Calu3 (cell line): ENCODE data around the gene TRMT2A. TPM values are rescaled to one million over a fixed set of nuclear protein-coding genes. Genes with fewer than 3 reads are reported as not detected.

Experiments
- BruUV-seq: library from RNA; stranded (reverse); fragments of 400-500 nt; replicated peaks from 2 replicates; lab custom pipeline; 2021; lab: Mats Ljungman, UMichigan
- CTCF ChIA-PET: fragments of 300-600 bp; sonication (Branson Sonifier 250); formaldehyde crosslinking; loops from one replicate; lab custom pipeline; 2022; ENCODE audit warnings: antibody characterized with exemption; lab: Charles Lee
- DNase-seq: peaks from one replicate; pipeline ENCODE4 v3.0.0; 2022
- H3K27ac Mint-ChIP-seq: one replicate; pipeline ENCODE4 v1.8.0; 2022; ENCODE audit warnings: mixed read lengths; ENCODE audit not compliant: unreplicated experiment
- H3K27me3 Mint-ChIP-seq: one replicate; pipeline ENCODE4 v1.8.0; 2022; ENCODE audit warnings: mixed read lengths; ENCODE audit not compliant: unreplicated experiment
- H3K36me3 Mint-ChIP-seq: one replicate; pipeline ENCODE4 v1.8.0; 2022; ENCODE audit warnings: mild to moderate bottlenecking, moderate library complexity, mixed read lengths; ENCODE audit not compliant: insufficient read depth, unreplicated experiment
- H3K4me1 Mint-ChIP-seq: one replicate; pipeline ENCODE4 v1.8.0; 2022; ENCODE audit warnings: mild to moderate bottlenecking, low read depth, mixed read lengths; ENCODE audit not compliant: unreplicated experiment
- H3K4me3 Mint-ChIP-seq: one replicate; pipeline ENCODE4 v1.8.0; 2022; ENCODE audit warnings: mild to moderate bottlenecking, low read depth, moderate library complexity, mixed read lengths; ENCODE audit not compliant: unreplicated experiment
- H3K9me3 Mint-ChIP-seq: one replicate; pipeline ENCODE4 v1.8.0; 2022; ENCODE audit warnings: low read depth, mixed read lengths; ENCODE audit not compliant: unreplicated experiment
- CTCF ChIP-seq: fragments of 200-600 bp; IDR thresholded peaks from one replicate; pipeline ENCODE4 v1.8.0; 2022; ENCODE audit warnings: antibody characterized with exemption; ENCODE audit not compliant: unreplicated experiment
- intact Hi-C: fragments of 100-400 bp; cut with micrococcal nuclease; formaldehyde crosslinking; loops from one replicate; pipeline ENCODE4 v1.10.0; 2022; ENCODE audit not compliant: unreplicated experiment
- total RNA-seq: library from RNA; stranded (reverse); gene quantifications from 2 replicates; pipeline ENCODE4 v1.2.3, GENCODE V29; 2022

Gene TRMT2A
- total RNA-seq, 1 experiment from 2014 or later: 63.0 TPM

- CTCF ChIA-PET: interaction anchor here (0.6 kb wide), 1 partner anchor 1431 kb away, joined by 4 read pairs; no protein-coding TSS in a partner anchor
- no peak overlapping the region for H3K4me3 Mint-ChIP-seq
Observed at GRCh38 chr22:20137671-20138416, 20.8 kb upstream of the TRMT2A start.

GRCh38 chr22:20137113-20137512 lies 20.1 kb upstream of the TRMT2A start:
- Mint-ChIP-seq H3K36me3 (peaks cover 25% of the 10 kb centered on the region), H3K9me3 (no peaks in the 10 kb centered on the region), H3K4me3 (no peak overlapping the region), H3K4me1 (peaks cover 7% of the 10 kb centered on the region), H3K27ac (no peak overlapping the region), H3K27me3 (no peaks in the 10 kb centered on the region)
- TF ChIP-seq CTCF: no peak
- BruUV-seq: no TSS peak
- no peak for DNase-seq
- intact Hi-C loops: no loop called here
- CTCF ChIA-PET: interaction anchor here (0.6 kb wide), 1 partner anchor 1432 kb away, joined by 4 read pairs; no protein-coding TSS in a partner anchor

More at GRCh38 chr22:20137671-20138416, 20.8 kb upstream of the TRMT2A start:
- H3K4me1 Mint-ChIP-seq: peaks cover 7% of the 10 kb centered on the region
- BruUV-seq: no TSS peak
- H3K9me3 Mint-ChIP-seq: no peaks in the 10 kb centered on the region
- peaks cover 18% of the 10 kb centered on the region for H3K36me3 Mint-ChIP-seq
- TF ChIP-seq CTCF: no peak
- intact Hi-C loops: no loop called here
- no peak for DNase-seq
- no peaks in the 10 kb centered on the region for H3K27me3 Mint-ChIP-seq
- no peak overlapping the region for H3K27ac Mint-ChIP-seq

- H3K9me3 Mint-ChIP-seq: no peaks in the 10 kb centered on the region
- CTCF ChIA-PET: no interaction called here
- no peak for DNase-seq
- H3K4me1 Mint-ChIP-seq: peaks cover 7% of the 10 kb centered on the region
- no peak overlapping the region for H3K27ac Mint-ChIP-seq
- H3K36me3 Mint-ChIP-seq: peaks cover 23% of the 10 kb centered on the region
- H3K27me3 Mint-ChIP-seq: no peaks in the 10 kb centered on the region
- no peak overlapping the region for H3K4me3 Mint-ChIP-seq
- no peak for TF ChIP-seq CTCF
- BruUV-seq: no TSS peak
- intact Hi-C loops: no loop called here
Observed at GRCh38 chr22:20136603-20136873, 19.5 kb upstream of the TRMT2A start.

- H3K27me3 Mint-ChIP-seq: no peaks in the 10 kb centered on the region
- no peaks in the 10 kb centered on the region for H3K9me3 Mint-ChIP-seq
- CTCF ChIA-PET: interaction anchor here (1.2 kb wide), 1 partner anchor 11 kb away, joined by 3 read pairs; no protein-coding TSS in a partner anchor
- intact Hi-C loops: no loop called here
- no peak overlapping the region for H3K27ac Mint-ChIP-seq
- peaks cover 19% of the 10 kb centered on the region for H3K36me3 Mint-ChIP-seq
- no TSS peak for BruUV-seq
- no peak for TF ChIP-seq CTCF
- peaks cover 7% of the 10 kb centered on the region for H3K4me1 Mint-ChIP-seq
- DNase-seq: no peak
- H3K4me3 Mint-ChIP-seq: no peak overlapping the region
Observed at GRCh38 chr22:20135806-20136602, 19.0 kb upstream of the TRMT2A start.
